Bronchial epithelial cell (primary cell): ENCODE measurements around the gene ELOVL5. TPM values are rescaled to one million over a fixed set of nuclear protein-coding genes. Genes with fewer than 3 reads are reported as not detected.

Experiments
- DNase-seq: peaks from one replicate; pipeline ENCODE4 v3.0.0-alpha.2; 2010; ENCODE audit warnings: low read depth
- FAIRE-seq: peaks from 2 replicates; lab custom pipeline; 2011; peaks lifted over from hg19 to GRCh38; lab: Jason Lieb, UNC
- H3K27me3 ChIP-seq: 2 replicates; pipeline ENCODE4 v1.5.1; 2011; ENCODE audit warnings: low read length; ENCODE audit not compliant: control insufficient read depth, insufficient read depth
- H3K36me3 ChIP-seq: 2 replicates; pipeline ENCODE4 v1.5.1; 2011; ENCODE audit warnings: low read length; ENCODE audit not compliant: control insufficient read depth, insufficient read depth
- H3K4me3 ChIP-seq: 2 replicates; pipeline ENCODE4 v1.5.1; 2011; ENCODE audit warnings: mild to moderate bottlenecking, low read depth, low read length, control low read depth
- total RNA-seq: library from RNA; depleted of rRNA; stranded (reverse); fragments of >200 nt; gene quantifications from 2 replicates; pipeline ENCODE4 v1.2.1, GENCODE V29; 2014
- TF ChIP-seq, protein P1 (sequence below): IDR thresholded peaks from 2 replicates; pipeline ENCODE4 v1.5.1; 2011; ENCODE audit warnings: mild to moderate bottlenecking, moderate library complexity, low read length, control low read depth, inconsistent platforms; ENCODE audit not compliant: insufficient read depth, severe bottlenecking

The ELOVL5 gene, protein sequence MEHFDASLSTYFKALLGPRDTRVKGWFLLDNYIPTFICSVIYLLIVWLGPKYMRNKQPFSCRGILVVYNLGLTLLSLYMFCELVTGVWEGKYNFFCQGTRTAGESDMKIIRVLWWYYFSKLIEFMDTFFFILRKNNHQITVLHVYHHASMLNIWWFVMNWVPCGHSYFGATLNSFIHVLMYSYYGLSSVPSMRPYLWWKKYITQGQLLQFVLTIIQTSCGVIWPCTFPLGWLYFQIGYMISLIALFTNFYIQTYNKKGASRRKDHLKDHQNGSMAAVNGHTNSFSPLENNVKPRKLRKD
- total RNA-seq = 35.3 and 42.1 TPM in 2 replicates

DNA sequence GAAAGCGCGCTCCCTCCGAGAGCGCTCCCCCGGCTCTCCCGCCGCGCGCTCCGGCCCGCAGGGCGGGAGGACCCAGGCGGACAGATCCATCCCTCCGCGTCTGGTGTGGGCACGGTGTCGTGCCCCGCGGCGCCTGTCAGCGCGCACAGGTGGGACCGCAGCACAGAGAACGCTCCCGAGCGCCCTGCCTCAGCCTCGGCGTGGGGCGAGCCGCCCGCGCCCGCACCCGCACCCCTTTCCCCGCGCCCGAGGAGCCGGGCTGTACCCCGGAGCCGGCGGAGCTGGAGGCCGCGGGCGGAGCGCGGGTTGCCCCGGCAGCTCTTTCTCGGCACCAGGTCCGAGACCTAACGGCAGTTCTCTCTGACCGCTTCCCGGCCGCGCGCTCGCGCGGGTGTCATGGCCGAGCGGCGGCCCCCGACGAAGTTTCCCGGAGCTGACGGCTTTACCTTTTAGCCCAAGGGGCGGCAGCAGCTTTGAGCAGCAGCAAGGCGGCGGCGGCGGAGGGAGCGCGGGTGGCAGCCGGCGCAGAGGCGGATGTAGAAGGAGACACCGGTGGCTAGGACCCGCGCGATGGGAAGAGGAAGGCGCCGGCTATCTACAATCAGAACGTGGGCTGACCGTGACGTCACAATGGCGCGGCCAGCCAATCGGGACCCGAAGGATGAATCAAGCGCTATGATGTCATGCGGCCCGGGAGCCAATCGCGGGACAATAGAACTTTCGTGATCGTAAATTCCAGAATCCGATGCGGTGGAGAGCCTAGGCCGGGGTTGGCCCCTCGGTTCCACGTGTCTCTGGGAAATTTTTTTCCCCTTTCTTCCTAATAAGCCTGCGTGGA, at the start of gene ELOVL5:
Gene ELOVL5, minus strand, starts transcription at position 580 of the 838 bp plus-strand sequence. CDS start 53,251 bp downstream, outside the sequence.
- DNase-seq = peak; percentile 88
- Histone ChIP-seq H3K36me3 (peaks cover 2% of the 10 kb centered on the region), H3K27me3 (no peaks in the 10 kb centered on the region), H3K4me3 (peak within 1 kb of the TSS; percentile 86)
- TF ChIP-seq, protein P1, sequence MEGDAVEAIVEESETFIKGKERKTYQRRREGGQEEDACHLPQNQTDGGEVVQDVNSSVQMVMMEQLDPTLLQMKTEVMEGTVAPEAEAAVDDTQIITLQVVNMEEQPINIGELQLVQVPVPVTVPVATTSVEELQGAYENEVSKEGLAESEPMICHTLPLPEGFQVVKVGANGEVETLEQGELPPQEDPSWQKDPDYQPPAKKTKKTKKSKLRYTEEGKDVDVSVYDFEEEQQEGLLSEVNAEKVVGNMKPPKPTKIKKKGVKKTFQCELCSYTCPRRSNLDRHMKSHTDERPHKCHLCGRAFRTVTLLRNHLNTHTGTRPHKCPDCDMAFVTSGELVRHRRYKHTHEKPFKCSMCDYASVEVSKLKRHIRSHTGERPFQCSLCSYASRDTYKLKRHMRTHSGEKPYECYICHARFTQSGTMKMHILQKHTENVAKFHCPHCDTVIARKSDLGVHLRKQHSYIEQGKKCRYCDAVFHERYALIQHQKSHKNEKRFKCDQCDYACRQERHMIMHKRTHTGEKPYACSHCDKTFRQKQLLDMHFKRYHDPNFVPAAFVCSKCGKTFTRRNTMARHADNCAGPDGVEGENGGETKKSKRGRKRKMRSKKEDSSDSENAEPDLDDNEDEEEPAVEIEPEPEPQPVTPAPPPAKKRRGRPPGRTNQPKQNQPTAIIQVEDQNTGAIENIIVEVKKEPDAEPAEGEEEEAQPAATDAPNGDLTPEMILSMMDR = no peak
- FAIRE-seq = no peak

DNA sequence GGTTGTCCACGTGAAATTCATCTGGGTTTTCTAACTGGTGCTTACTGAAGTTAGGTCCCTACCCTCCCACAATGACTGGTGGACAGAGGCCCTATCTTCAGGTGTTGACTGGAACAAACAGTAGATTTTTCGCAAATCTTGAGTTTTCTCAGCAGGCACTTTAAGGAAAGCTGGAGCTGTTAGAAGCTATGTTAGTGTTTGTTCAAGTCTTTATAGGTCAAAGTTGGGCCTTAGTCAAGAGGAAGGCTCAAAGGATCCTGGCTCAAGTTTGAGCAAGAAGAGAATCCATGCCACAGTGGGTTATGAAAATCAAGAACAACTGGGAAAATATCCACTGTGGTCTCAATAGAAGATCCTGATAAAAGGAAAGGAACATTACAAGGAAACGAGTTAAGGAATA, 48.5 kb upstream of the ELOVL5 start:
- TF ChIP-seq, protein P1 = no peak
- Histone ChIP-seq H3K27me3 (no peaks in the 10 kb centered on the region), H3K4me3 (no peak overlapping the region), H3K36me3 (no peaks in the 10 kb centered on the region)
- no peak for FAIRE-seq
- DNase-seq = no peak

DNA sequence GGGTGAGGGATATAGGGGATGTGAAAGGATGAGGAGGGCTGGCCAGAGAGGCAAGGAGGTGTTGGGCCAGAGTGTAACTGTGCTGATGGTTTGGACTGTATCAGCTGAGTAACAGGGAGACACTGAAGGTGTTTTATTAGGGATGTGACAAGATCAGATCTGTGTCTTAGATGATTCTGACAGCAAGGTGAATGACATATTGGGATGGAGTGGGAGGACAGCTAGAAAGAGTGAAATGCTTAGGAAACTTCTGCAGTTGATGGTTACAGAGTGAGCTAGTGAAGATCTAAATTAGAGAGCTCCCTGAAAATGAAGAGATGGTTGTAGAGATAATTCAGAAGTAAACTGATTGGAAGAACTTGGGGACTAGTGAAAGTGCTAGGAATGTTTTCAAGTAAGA, 47.2 kb upstream of the ELOVL5 start:
- H3K27me3 ChIP-seq = no peaks in the 10 kb centered on the region

DNA sequence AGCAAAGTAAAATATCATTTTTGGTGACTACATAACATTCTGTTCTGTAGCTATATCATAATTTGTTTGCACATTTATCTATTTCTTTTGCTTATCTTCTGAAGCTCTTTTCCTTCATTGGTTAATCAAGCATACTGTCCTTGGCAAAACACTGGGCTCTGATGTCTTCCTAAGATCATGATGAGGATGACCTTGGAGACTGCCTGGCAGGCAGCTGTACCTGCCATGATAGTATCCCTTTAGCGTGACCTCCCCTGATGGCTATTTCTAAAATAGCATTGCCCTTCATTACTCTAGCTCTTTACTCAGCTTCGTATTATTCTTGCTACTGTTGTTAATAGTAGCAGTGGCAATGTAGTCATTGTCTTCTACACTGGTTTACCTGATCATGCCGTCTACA, 46.0 kb upstream of the ELOVL5 start:
- Histone ChIP-seq H3K4me3 (no peak overlapping the region), H3K36me3 (no peaks in the 10 kb centered on the region), H3K27me3 (no peaks in the 10 kb centered on the region)
- no peak for FAIRE-seq
- no peak for DNase-seq
- TF ChIP-seq, protein P1 = no peak

More for the DNA sequence above, 47.2 kb upstream of the ELOVL5 start:
- H3K36me3 ChIP-seq = no peaks in the 10 kb centered on the region
- H3K4me3 ChIP-seq = no peak overlapping the region
- DNase-seq = no peak
- TF ChIP-seq, protein P1 = no peak
- peak; percentile 18 for FAIRE-seq

DNA sequence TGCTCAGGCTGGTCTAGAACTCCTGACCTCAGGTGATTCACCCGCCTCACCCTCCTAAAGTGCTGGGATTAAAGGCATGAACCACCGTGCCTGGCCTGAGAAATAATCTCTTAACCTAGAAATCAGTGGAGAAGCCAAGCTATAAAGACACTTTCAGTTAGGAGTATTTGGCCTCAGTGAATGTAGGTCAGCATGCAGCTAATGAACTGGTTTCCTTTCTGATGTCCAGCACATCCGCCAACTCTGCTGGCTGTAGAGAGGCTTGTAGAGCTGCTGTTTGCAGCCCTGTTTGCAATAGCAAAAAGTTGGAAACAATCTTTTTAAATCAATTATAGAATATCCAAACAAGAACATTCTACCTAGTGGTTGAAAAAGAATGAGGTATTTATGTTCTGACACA, 42.4 kb upstream of the ELOVL5 start:
- no peaks in the 10 kb centered on the region for H3K27me3 ChIP-seq
- FAIRE-seq (no peak), DNase-seq (no peak)
- no peaks in the 10 kb centered on the region for H3K36me3 ChIP-seq
- no peak overlapping the region for H3K4me3 ChIP-seq
- TF ChIP-seq, protein P1 = no peak
